Panc1 (cell line): ENCODE measurements around the gene RPL27A.

Experiments used
- CTCF ChIP-seq: fragments of 450-650 bp; IDR thresholded peaks from 2 replicates; pipeline ENCODE4 v1.5.1; 2017; ENCODE audit warnings: mild to moderate bottlenecking
- POLR2AphosphoS5 ChIP-seq: IDR thresholded peaks from 2 replicates; pipeline ENCODE4 v1.6.1; 2012; ENCODE audit warnings: mild to moderate bottlenecking, low read depth, low read length, moderate library complexity
- REST ChIP-seq, 2 experiments: IDR thresholded peaks; 2 replicates each; pipeline ENCODE4 v1.6.1; 2011 to 2012; ENCODE audit warnings: low read depth in 2 of 2, control low read depth in 1 of 2, low read length in 1 of 2, mild to moderate bottlenecking in 1 of 2, moderate library complexity in 1 of 2; ENCODE audit not compliant: insufficient read depth in 1 of 2
- SIN3A ChIP-seq: IDR thresholded peaks from 2 replicates; pipeline ENCODE4 v1.6.1; 2012; ENCODE audit warnings: low read depth, mild to moderate bottlenecking, low read length, moderate library complexity, borderline replicate concordance; ENCODE audit not compliant: insufficient read depth

GRCh38 chr11:8694137-8694536, 11.5 kb downstream of the RPL27A start:
- no peak for TF ChIP-seq CTCF
- no peak for TF ChIP-seq POLR2AphosphoS5
- no peak for TF ChIP-seq REST (IDR thresholded peaks at IDR 0.05; ENCODE audit: insufficient read depth in 1 of 2, low read depth in 2 of 2, low read length in 1 of 2)
- no peak for TF ChIP-seq SIN3A
